Small intestine (tissue), 7 donors: ENCODE measurements around the gene DGKH. TPM values are rescaled to one million over a fixed set of nuclear protein-coding genes. Genes with fewer than 3 reads are reported as not detected.
A peak's percentile ranks its signal among the peaks of the same experiment; 100 is the strongest.
"Not testable (repeated sequence)": the region's sequence is repeated elsewhere in the genome, so short reads cannot be mapped to it uniquely, and the experiment has no call there.

Source experiments
- DNase-seq, 2 donors: peaks; one replicate each; pipeline versions ENCODE4 v3.0.0 to v3.0.0-alpha.2; 2013
- FAIRE-seq: peaks from 2 replicates; lab custom pipeline; 2012; peaks lifted over from hg19 to GRCh38; lab: Jason Lieb, UNC
- H3K27ac ChIP-seq, 3 donors: one replicate each; pipeline ENCODE4 v1.5.1; 2013; ENCODE audit warnings: low read length in 2 of 3, mild to moderate bottlenecking in 2 of 3, control low read depth in 1 of 3, inconsistent platforms in 1 of 3, low read depth in 1 of 3, moderate library complexity in 1 of 3
- H3K27me3 ChIP-seq, 3 donors: one replicate each; pipeline ENCODE4 v1.6.1; 2013; ENCODE audit warnings: low read length in 3 of 3, inconsistent platforms in 1 of 3; ENCODE audit not compliant: control insufficient read depth in 3 of 3, insufficient read depth in 3 of 3
- H3K36me3 ChIP-seq, 3 donors: one replicate each; pipeline ENCODE4 v1.6.1; 2013; ENCODE audit warnings: low read length in 3 of 3, inconsistent platforms in 1 of 3, low read depth in 1 of 3, mild to moderate bottlenecking in 1 of 3, moderate library complexity in 1 of 3; ENCODE audit not compliant: control insufficient read depth in 3 of 3, insufficient read depth in 2 of 3
- H3K4me1 ChIP-seq, 3 donors: one replicate each; pipeline ENCODE4 v1.6.1; 2013; ENCODE audit warnings: low read length in 2 of 3, inconsistent platforms in 1 of 3, low read depth in 1 of 3, mild to moderate bottlenecking in 1 of 3, moderate library complexity in 1 of 3; ENCODE audit not compliant: control insufficient read depth in 3 of 3, insufficient read depth in 2 of 3
- H3K4me3 ChIP-seq, 3 donors: one replicate each; pipeline ENCODE4 v1.5.1; 2013; ENCODE audit warnings: low read length in 3 of 3, control low read depth in 1 of 3, inconsistent platforms in 1 of 3, low read depth in 1 of 3, mild to moderate bottlenecking in 1 of 3, moderate library complexity in 1 of 3
- H3K9me3 ChIP-seq, 2 donors: one replicate each; pipeline ENCODE4 v1.6.1; 2013; ENCODE audit warnings: low read depth in 1 of 2, low read length in 1 of 2; ENCODE audit not compliant: control insufficient read depth in 2 of 2, insufficient read depth in 1 of 2
- WGBS, 3 donors: extraction: QIAGEN DNeasy Blood & Tissue Kit; methylation state at CpG; one replicate each; pipeline ENCODE4 v1.1.7; 2013; 5-methylcytosine and 5-hydroxymethylcytosine counted together
- polyA plus RNA-seq, 4 donors: library from polyadenylated mRNA; stranded (reverse) in 3 of 4; unstranded in 1 of 4; fragments of 200-250 nt in 3 of 4; fragments of 120-200 nt in 1 of 4; gene quantifications; one replicate each; pipeline versions ENCODE4 v1.2.1 to v1.2.3, GENCODE V29; 2013
- donor health status: healthy with polysubstance abuse.
- donor health status: control.
- donor health status: control.
- donor health status: Bipolar disorder and iron deficiency.
- donor health status: healthy.

The DGKH gene
- polyA plus RNA-seq, 4 donors, result 0.45 to 4.5 (median 2.0) TPM

DNA sequence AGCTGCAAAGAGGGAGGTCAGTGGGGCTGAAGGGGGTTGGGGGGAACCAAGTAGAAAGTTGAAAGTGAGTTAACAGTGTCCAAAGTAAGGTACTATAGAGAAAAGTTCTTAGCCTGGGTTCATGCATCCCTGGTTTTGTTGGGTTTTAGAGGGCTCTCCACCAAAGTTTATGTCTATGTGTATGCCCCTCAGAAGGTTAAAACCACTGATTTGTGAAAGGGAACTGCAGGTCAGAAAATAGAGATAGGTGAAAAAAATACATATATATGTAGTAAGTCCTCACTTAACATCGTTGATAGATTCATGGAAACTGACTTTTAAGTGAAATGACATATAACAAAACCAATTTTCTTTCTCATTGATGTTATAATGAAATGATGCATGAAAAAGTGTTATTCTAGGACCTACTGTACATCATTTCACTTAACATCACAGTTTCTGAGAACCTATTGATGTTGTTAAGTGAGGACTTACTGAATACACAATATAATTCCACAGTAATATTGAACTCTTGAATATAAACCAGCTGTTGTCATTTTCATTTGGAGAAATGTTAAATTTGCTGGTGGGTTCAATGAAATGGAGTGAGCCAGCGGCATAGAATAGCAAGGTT is 9.6 kb downstream of the DGKH start:
- peaks cover 0 to 5% (median 0%) of the 10 kb centered on the region in 3 donors for H3K36me3 ChIP-seq
- H3K9me3 ChIP-seq, result peaks cover 0 to 4% of the 10 kb centered on the region in 2 donors
- H3K4me1 ChIP-seq, result no peaks in the 10 kb centered on the region
- no peak overlapping the region for H3K27ac ChIP-seq
- 86 to 94% (median 91%) methylated on average over 2 of the region's 2 CpGs for WGBS, 3 donors
- H3K27me3 ChIP-seq, result no peaks in the 10 kb centered on the region
- no peak overlapping the region for H3K4me3 ChIP-seq
- DNase-seq (no peak), FAIRE-seq (no peak)

DNA sequence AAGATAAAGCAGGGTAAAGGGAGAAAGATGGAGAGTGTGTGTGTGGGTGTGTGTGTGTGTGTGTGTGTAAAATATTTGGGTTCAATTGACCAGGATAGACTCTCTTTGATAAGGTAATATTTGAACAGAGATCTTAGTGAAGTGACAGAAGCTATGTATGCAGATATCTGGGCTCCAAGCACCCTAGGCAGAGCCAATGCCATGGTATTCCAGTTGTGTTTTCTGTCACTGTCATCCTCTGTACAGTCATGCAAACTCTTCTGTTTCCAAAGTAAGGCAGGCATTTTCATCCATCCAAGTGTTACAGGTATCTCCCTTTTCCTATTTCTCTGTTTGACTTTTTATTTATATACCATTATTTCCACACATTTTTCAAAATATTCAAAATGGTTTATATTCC is 13.5 kb downstream of the DGKH start:
- H3K4me3 ChIP-seq, result no peak overlapping the region
- H3K27ac ChIP-seq, result no peak overlapping the region
- FAIRE-seq, result no peak
- H3K9me3 ChIP-seq, result peaks cover 0 to 4% of the 10 kb centered on the region in 2 donors
- DNase-seq, result no peak
- H3K36me3 ChIP-seq, result peaks cover 0 to 7% (median 0%) of the 10 kb centered on the region in 3 donors
- H3K27me3 ChIP-seq, result no peaks in the 10 kb centered on the region
- H3K4me1 ChIP-seq, result no peaks in the 10 kb centered on the region

DNA sequence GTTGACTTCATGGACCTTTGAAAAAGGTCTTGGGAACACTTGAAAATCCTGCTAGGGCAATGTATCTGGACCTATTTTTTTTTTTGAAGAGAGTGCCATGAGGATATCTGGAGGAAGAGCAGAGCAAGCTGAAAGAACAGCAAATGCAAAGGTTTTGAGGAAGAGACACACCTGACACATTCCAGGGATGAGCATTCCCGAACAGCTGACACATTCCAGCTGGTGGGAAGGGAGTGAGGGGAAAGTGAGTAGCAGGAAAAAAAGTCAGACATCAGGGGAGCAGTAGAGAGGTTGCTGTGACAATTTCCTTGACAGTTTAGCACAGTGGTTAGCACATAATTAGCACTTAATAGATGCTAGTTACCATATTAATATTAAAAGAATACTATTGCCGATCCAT is 14.7 kb downstream of the DGKH start:
- no peaks in the 10 kb centered on the region for H3K27me3 ChIP-seq
- peaks cover 0 to 7% (median 0%) of the 10 kb centered on the region in 3 donors for H3K36me3 ChIP-seq
- no peak overlapping the region for H3K27ac ChIP-seq
- 85 to 92% (median 89%) methylated on average over 2 of the region's 2 CpGs for WGBS, 3 donors
- no peak overlapping the region for H3K4me3 ChIP-seq
- DNase-seq (no peak), FAIRE-seq (no peak)
- H3K4me1 ChIP-seq, result no peaks in the 10 kb centered on the region
- H3K9me3 ChIP-seq, result peaks cover 0 to 4% of the 10 kb centered on the region in 2 donors

GRCh38 chr13:42064259-42064658 is 15.8 kb downstream of the DGKH start:
- Histone ChIP-seq H3K9me3 (no peaks in the 10 kb centered on the region), H3K27me3 (no peaks in the 10 kb centered on the region), H3K36me3 (peaks cover 0 to 4% (median 0%) of the 10 kb centered on the region in 3 donors), H3K4me3 (no peak overlapping the region), H3K27ac (no peak overlapping the region), H3K4me1 (no peaks in the 10 kb centered on the region)
- 79 to 92% (median 86%) methylated on average over 6 of the region's 6 CpGs for WGBS, 3 donors
- FAIRE-seq (no peak), DNase-seq (no peak)

- H3K4me3 ChIP-seq, result no peak overlapping the region
- WGBS, 3 donors, result 83 to 84% (median 83%) methylated on average over 5 of the region's 5 CpGs
- FAIRE-seq, result no peak
- H3K27ac ChIP-seq, result no peak overlapping the region
- DNase-seq, result no peak
- no peaks in the 10 kb centered on the region for H3K9me3 ChIP-seq
- H3K27me3 ChIP-seq, result no peaks in the 10 kb centered on the region
- no peaks in the 10 kb centered on the region for H3K4me1 ChIP-seq
- H3K36me3 ChIP-seq, result peaks cover 0 to 2% (median 0%) of the 10 kb centered on the region in 3 donors
These were observed 16.5 kb downstream of the DGKH start for GRCh38 chr13:42064966-42065365.

DNA sequence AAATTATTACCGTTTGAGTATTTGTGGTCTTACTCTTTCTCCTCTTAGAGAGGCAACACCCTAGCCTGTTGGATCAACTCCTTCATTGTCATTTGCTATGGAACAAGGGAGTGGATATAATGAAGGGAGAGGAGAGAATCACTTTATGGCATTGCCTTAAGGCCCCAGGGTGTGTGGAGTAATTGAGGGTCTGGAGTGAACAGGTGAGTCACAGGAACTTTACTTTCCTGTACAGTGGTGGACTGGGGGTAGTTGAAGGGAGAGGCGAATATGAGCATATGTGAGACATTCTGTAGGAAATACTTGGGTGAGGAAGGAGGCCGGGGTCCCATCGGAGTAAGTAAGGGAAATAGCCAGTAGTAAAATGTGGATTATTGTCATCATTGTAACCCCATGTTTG is 17.0 kb downstream of the DGKH start:
- FAIRE-seq, result no peak
- no peaks in the 10 kb centered on the region for H3K4me1 ChIP-seq
- no peaks in the 10 kb centered on the region for H3K9me3 ChIP-seq
- no peak overlapping the region for H3K27ac ChIP-seq
- peaks cover 0 to 2% (median 0%) of the 10 kb centered on the region in 3 donors for H3K36me3 ChIP-seq
- no peak for DNase-seq
- WGBS, 3 donors, result 88 to 95% (median 90%) methylated on average over 4 of the region's 4 CpGs
- no peaks in the 10 kb centered on the region for H3K27me3 ChIP-seq
- no peak overlapping the region for H3K4me3 ChIP-seq

- WGBS, 3 donors, result 70 to 81% (median 79%) methylated on average over 5 of the region's 5 CpGs
- H3K4me3 ChIP-seq, result no peak overlapping the region
- H3K9me3 ChIP-seq, result no peaks in the 10 kb centered on the region
- no peaks in the 10 kb centered on the region for H3K4me1 ChIP-seq
- H3K27me3 ChIP-seq, result no peaks in the 10 kb centered on the region
- FAIRE-seq, result no peak
- no peak overlapping the region for H3K27ac ChIP-seq
- peaks cover 0 to 3% (median 0%) of the 10 kb centered on the region in 3 donors for H3K36me3 ChIP-seq
- no peak for DNase-seq
These were observed 18.1 kb downstream of the DGKH start for GRCh38 chr13:42066542-42066941.

DNA sequence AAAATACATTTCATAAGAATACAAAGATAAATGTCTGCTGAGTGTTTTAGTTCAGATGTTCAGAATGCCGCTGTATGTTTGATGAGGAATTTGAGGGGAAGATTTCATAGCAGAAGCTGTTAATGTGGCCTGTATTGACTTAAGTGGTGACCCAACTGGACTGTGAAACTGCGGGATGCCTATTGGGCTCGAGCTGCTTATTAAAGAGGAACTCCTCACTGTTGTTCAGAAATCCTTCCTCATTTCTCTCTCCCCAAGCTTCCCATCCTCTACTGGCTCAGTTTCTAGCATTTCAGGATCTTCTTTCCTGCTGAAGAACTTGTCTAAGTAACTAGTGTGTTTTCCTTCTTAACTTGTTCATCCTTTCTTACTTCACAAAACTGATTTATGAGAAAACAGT is 20.4 kb downstream of the DGKH start:
- H3K4me3 ChIP-seq, result no peak overlapping the region
- H3K27me3 ChIP-seq, result no peaks in the 10 kb centered on the region
- no peaks in the 10 kb centered on the region for H3K9me3 ChIP-seq
- FAIRE-seq, result peak; percentile 36
- H3K4me1 ChIP-seq, result no peaks in the 10 kb centered on the region
- no peak overlapping the region for H3K27ac ChIP-seq
- 67 to 93% (median 81%) methylated on average over 3 of the region's 3 CpGs for WGBS, 3 donors
- DNase-seq, result no peak
- peaks cover 0 to 6% (median 0%) of the 10 kb centered on the region in 3 donors for H3K36me3 ChIP-seq

DNA sequence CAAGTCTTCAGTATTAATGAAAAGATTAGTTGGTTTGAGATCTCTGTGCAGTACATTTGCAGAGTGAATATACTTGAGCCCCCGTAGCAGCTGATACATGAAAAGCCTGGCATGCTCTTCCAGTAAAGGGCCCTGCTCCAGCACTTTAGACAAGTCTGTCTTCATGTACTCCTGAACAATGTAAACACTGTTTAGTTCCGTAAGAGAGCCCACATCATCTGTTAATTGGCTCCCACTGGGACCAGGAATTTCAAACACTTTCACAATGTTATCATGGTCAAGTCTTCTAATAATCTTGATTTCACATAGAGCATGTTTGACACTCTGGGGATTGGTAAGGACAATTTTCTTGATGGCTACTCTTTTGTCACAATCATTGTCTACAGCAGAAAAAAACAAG is 22.2 kb downstream of the DGKH start:
- H3K4me1 ChIP-seq, H3K27me3 ChIP-seq, FAIRE-seq, H3K4me3 ChIP-seq, H3K36me3 ChIP-seq, H3K27ac ChIP-seq, DNase-seq, H3K9me3 ChIP-seq: not testable (repeated sequence)
- 78 to 97% (median 88%) methylated on average over 2 of the region's 2 CpGs for WGBS, 3 donors
